GM18505 (cell line): Measurements from ENCODE around the gene C5orf34.
A peak's percentile ranks its signal among the peaks of the same experiment; 100 is the strongest.
"Not testable (repeated sequence)": the region's sequence is repeated elsewhere in the genome, so short reads cannot be mapped to it uniquely, and the experiment has no call there.

Source experiments
- ATAC-seq: cut with Tn5 transposase; IDR thresholded peaks from one replicate; pipeline ENCODE4 v1.9.1; 2021; ENCODE audit not compliant: unreplicated experiment
- POLR2A ChIP-seq: IDR thresholded peaks from 4 replicates; pipeline ENCODE4 v1.6.1; 2011; ENCODE audit warnings: borderline replicate concordance; ENCODE audit not compliant: insufficient read depth, insufficient read length; ENCODE audit errors: extremely low read depth

C5orf34 gene

GRCh38 chr5:43484106-43484849 lies 30.7 kb downstream of the C5orf34 start:
- no peak for TF ChIP-seq POLR2A
- ATAC-seq, result peak; percentile 72

GRCh38 chr5:43483298-43484105 lies 31.4 kb downstream of the C5orf34 start, which contains the start of gene TMEM267:
Gene TMEM267, minus strand, starts transcription at chr5:43483865. Its CDS starts 29,896 bp downstream, at chr5:43453969.
- peak; percentile 85 for TF ChIP-seq POLR2A
- peak; percentile 91 for ATAC-seq

- no peak for TF ChIP-seq POLR2A
- no peak for ATAC-seq
These were observed 32.3 kb downstream of the C5orf34 start for GRCh38 chr5:43482490-43483297.

- ATAC-seq, result no peak
- no peak for TF ChIP-seq POLR2A
These were observed 45.1 kb downstream of the C5orf34 start for GRCh38 chr5:43469671-43470391.

GRCh38 chr5:43467100-43467499 lies 47.8 kb downstream of the C5orf34 start:
- no peak for TF ChIP-seq POLR2A
- no peak for ATAC-seq

GRCh38 chr5:43465455-43465854 lies 49.5 kb downstream of the C5orf34 start:
- not testable (repeated sequence) for ATAC-seq

- TF ChIP-seq POLR2A, result no peak
- ATAC-seq, result no peak
These were observed 53.9 kb downstream of the C5orf34 start for GRCh38 chr5:43461066-43461465.

- no peak for TF ChIP-seq POLR2A
- no peak for ATAC-seq
These were observed 58.4 kb downstream of the C5orf34 start for GRCh38 chr5:43456556-43456955.

GRCh38 chr5:43441575-43441974 lies 73.4 kb downstream of the C5orf34 start:
- not testable (repeated sequence) for ATAC-seq

- no peak for TF ChIP-seq POLR2A
- ATAC-seq, result no peak
These were observed 77.8 kb downstream of the C5orf34 start for GRCh38 chr5:43437062-43437660.
